PC-3 (cell line): ENCODE data around the gene KLHL8. TPM values are rescaled to one million over a fixed set of nuclear protein-coding genes. Genes with fewer than 3 reads are reported as not detected.

Experiments
- ATAC-seq: fragments of 200-7000 bp; cut with Tn5 transposase; 2 replicates; pipeline ENCODE4 v1.9.1; 2020; ENCODE audit warnings: mild to moderate bottlenecking, moderate library complexity
- BruUV-seq: library from RNA; stranded (reverse); fragments of 400-500 nt; replicated peaks from 2 replicates; lab custom pipeline; 2021; lab: Mats Ljungman, UMichigan
- CTCF ChIA-PET: fragments of 300-600 bp; sonication (Branson Sonifier 250); formaldehyde crosslinking; loops from one replicate; lab custom pipeline; 2022; ENCODE audit warnings: antibody characterized with exemption; lab: Charles Lee
- POLR2A ChIA-PET: fragments of 300-600 bp; sonication (Branson Sonifier 250); formaldehyde crosslinking; loops from one replicate; lab custom pipeline; 2022; ENCODE audit warnings: antibody characterized with exemption; ENCODE audit not compliant: unreplicated experiment; lab: Charles Lee
- DNase-seq: peaks from one replicate; pipeline ENCODE4 v3.0.0-alpha.2; 2015
- H2AFZ ChIP-seq: fragments of 300-600 bp; sonication (generic); 2 replicates; pipeline ENCODE4 v1.6.0; 2016; ENCODE audit warnings: antibody characterized with exemption, low read length
- H3F3A ChIP-seq: fragments of 300-600 bp; sonication (generic); one replicate; pipeline ENCODE4 v1.6.0; 2017; ENCODE audit warnings: antibody characterized with exemption, low read length, control low read depth, mild to moderate bottlenecking; ENCODE audit not compliant: unreplicated experiment
- H3K27ac ChIP-seq: fragments of 300-600 bp; sonication (generic); 2 replicates; pipeline ENCODE4 v1.5.1; 2016; ENCODE audit warnings: mild to moderate bottlenecking, low read length
- H3K27me3 ChIP-seq: fragments of 300-600 bp; sonication (generic); 2 replicates; pipeline ENCODE4 v1.6.1; 2016; ENCODE audit warnings: low read length, mixed read lengths
- H3K36me3 ChIP-seq: fragments of 300-600 bp; sonication (generic); 2 replicates; pipeline ENCODE4 v1.6.1; 2016; ENCODE audit warnings: low read depth, mixed run types, low read length, mixed read lengths
- H3K4me1 ChIP-seq: fragments of 300-600 bp; sonication (generic); 2 replicates; pipeline ENCODE4 v1.5.1; 2016; ENCODE audit warnings: low read length; ENCODE audit not compliant: insufficient read depth
- H3K4me2 ChIP-seq: fragments of 300-600 bp; sonication (generic); 2 replicates; pipeline ENCODE4 v1.6.0; 2016; ENCODE audit warnings: low read length
- H3K4me3 ChIP-seq: fragments of 300-600 bp; sonication (generic); 2 replicates; pipeline ENCODE4 v1.5.1; 2016; ENCODE audit warnings: mild to moderate bottlenecking, low read length, mixed read lengths
- H3K79me2 ChIP-seq: fragments of 300-600 bp; sonication (generic); 2 replicates; pipeline ENCODE4 v1.6.1; 2017; ENCODE audit warnings: low read length, mixed read lengths
- H3K9ac ChIP-seq: fragments of 300-600 bp; sonication (generic); 2 replicates; pipeline ENCODE4 v1.6.0; 2016; ENCODE audit warnings: mild to moderate bottlenecking, low read length
- H3K9me2 ChIP-seq: fragments of 300-600 bp; sonication (generic); replicated peaks from 2 replicates; pipeline ENCODE4 v1.6.1; 2016; ENCODE audit warnings: mixed run types, low read length, mixed read lengths
- H3K9me3 ChIP-seq: fragments of 300-600 bp; sonication (generic); 2 replicates; pipeline ENCODE4 v1.6.1; 2016; ENCODE audit warnings: low read length, mixed read lengths
- H4K20me1 ChIP-seq: fragments of 300-600 bp; sonication (generic); 2 replicates; pipeline ENCODE4 v1.6.1; 2016; ENCODE audit warnings: low read length, mixed read lengths
- CTCF ChIP-seq: fragments of 300-600 bp; sonication (generic); conservative IDR thresholded peaks from 2 replicates; pipeline ENCODE4 v1.5.1; 2017; ENCODE audit warnings: antibody characterized with exemption, low read depth, mild to moderate bottlenecking, low read length
- EZH2 ChIP-seq: fragments of 300-600 bp; sonication (generic); IDR thresholded peaks from one replicate; pipeline ENCODE4 v1.6.1; 2017; ENCODE audit warnings: antibody characterized with exemption, mild to moderate bottlenecking, low read length; ENCODE audit not compliant: unreplicated experiment
- EZH2phosphoT487 ChIP-seq: fragments of 300-600 bp; sonication (generic); IDR thresholded peaks from 2 replicates; pipeline ENCODE4 v1.6.1; 2018; ENCODE audit warnings: mild to moderate bottlenecking, antibody characterized with exemption, low read length, borderline replicate concordance
- intact Hi-C: fragments of 100-400 bp; cut with micrococcal nuclease; formaldehyde crosslinking; loops from 2 replicates; pipeline ENCODE4 v1.9.0; 2023
- total RNA-seq: library from RNA; depleted of rRNA; stranded (reverse); fragments of >200 nt; gene quantifications from 2 replicates; pipeline ENCODE4 v1.2.3, GENCODE V29; 2014

The KLHL8 gene
- total RNA-seq, 1 experiment from 2014 or later, result 5.6 TPM

- intact Hi-C loops, result no loop called here
- Histone ChIP-seq H3K9me2 (no peaks in the 10 kb centered on the region), H3K4me3 (no peak overlapping the region), H3K9ac (no peak overlapping the region), H3K79me2 (no peaks in the 10 kb centered on the region), H3K27ac (no peak overlapping the region), H3K27me3 (no peaks in the 10 kb centered on the region), H3K36me3 (no peaks in the 10 kb centered on the region), H2AFZ (no peak overlapping the region), H3K4me2 (no peak overlapping the region), H3K4me1 (no peaks in the 10 kb centered on the region), H3K9me3 (no peaks in the 10 kb centered on the region), H3F3A (no peaks in the 10 kb centered on the region), H4K20me1 (no peaks in the 10 kb centered on the region)
- no peak for DNase-seq
- TF ChIP-seq EZH2phosphoT487 (no peak), CTCF (no peak), EZH2 (no peak)
- ATAC-seq, result no peak
- BruUV-seq, result no TSS peak
- CTCF ChIA-PET, result no interaction called here
- POLR2A ChIA-PET, result no interaction called here
These were observed 29.1 kb upstream of the KLHL8 start for GRCh38 chr4:87249332-87250019.

- H3K4me1 ChIP-seq, result peaks cover 24% of the 10 kb centered on the region
- H3K79me2 ChIP-seq, result no peaks in the 10 kb centered on the region
- no peak for ATAC-seq
- BruUV-seq, result no TSS peak
- no peaks in the 10 kb centered on the region for H3F3A ChIP-seq
- H3K9me3 ChIP-seq, result peaks cover 9% of the 10 kb centered on the region; the same call in 1 of the 2 replicates
- ChIA-PET CTCF (no interaction called here), POLR2A (no interaction called here)
- TF ChIP-seq EZH2phosphoT487 (no peak), CTCF (no peak), EZH2 (no peak)
- no peak overlapping the region for H3K4me3 ChIP-seq
- no peak overlapping the region for H3K4me2 ChIP-seq
- no peaks in the 10 kb centered on the region; the same call in 1 of the 2 replicates for H3K36me3 ChIP-seq
- no peaks in the 10 kb centered on the region for H4K20me1 ChIP-seq
- no peak for DNase-seq
- intact Hi-C loops, result no loop called here
- no peak overlapping the region for H3K27ac ChIP-seq
- H2AFZ ChIP-seq, result no peak overlapping the region
- H3K9ac ChIP-seq, result no peak overlapping the region
- no peaks in the 10 kb centered on the region for H3K27me3 ChIP-seq
- no peaks in the 10 kb centered on the region for H3K9me2 ChIP-seq
These were observed 23.1 kb upstream of the KLHL8 start for GRCh38 chr4:87243426-87244053.

- H3K9me2 ChIP-seq, result no peaks in the 10 kb centered on the region
- intact Hi-C loops, result no loop called here
- ATAC-seq (no peak), DNase-seq (no peak)
- no peaks in the 10 kb centered on the region for H3K27me3 ChIP-seq
- ChIA-PET POLR2A (no interaction called here), CTCF (interaction anchor here (0.6 kb wide), 1 partner anchor 237 kb away, joined by 5 read pairs; no protein-coding TSS in a partner anchor)
- peaks cover 27% of the 10 kb centered on the region for H3K4me1 ChIP-seq
- no TSS peak for BruUV-seq
- no peaks in the 10 kb centered on the region for H3K79me2 ChIP-seq
- H3K4me2 ChIP-seq, result no peak overlapping the region
- H3K9me3 ChIP-seq, result peaks cover 9% of the 10 kb centered on the region; the same call in 1 of the 2 replicates
- no peaks in the 10 kb centered on the region; the same call in 1 of the 2 replicates for H3K36me3 ChIP-seq
- H3K27ac ChIP-seq, result no peak overlapping the region
- no peak overlapping the region for H2AFZ ChIP-seq
- no peak overlapping the region for H3K4me3 ChIP-seq
- no peaks in the 10 kb centered on the region for H3F3A ChIP-seq
- H3K9ac ChIP-seq, result no peak overlapping the region
- H4K20me1 ChIP-seq, result no peaks in the 10 kb centered on the region
- TF ChIP-seq EZH2phosphoT487 (no peak), CTCF (no peak)
These were observed 20.9 kb upstream of the KLHL8 start for GRCh38 chr4:87241336-87241735.
